A549 (cell line): ENCODE results near the gene CD69. TPM values are rescaled to one million over a fixed set of nuclear protein-coding genes. Genes with fewer than 3 reads are reported as not detected.

Experiments
- ATAC-seq, 2 experiments: fragments of 200-7000 bp in 1 of 2; fragments of >200 bp in 1 of 2; cut with Nextera tagmentation in 1 of 2; cut with Tn5 transposase in 1 of 2; 3 replicates each; pipeline versions ENCODE4 v1.8.0 to v1.9.1; 2018 to 2020; ENCODE audit warnings: mild to moderate bottlenecking in 1 of 2, moderate library complexity in 1 of 2
- CTCF ChIA-PET: fragments of 300-600 bp; sonication (Branson Sonifier 250); formaldehyde crosslinking; extraction: SDS; loops from one replicate; lab custom pipeline; 2021; ENCODE audit warnings: antibody characterized with exemption, inconsistent platforms; lab: Yijun Ruan, JAX
- POLR2A ChIA-PET: fragments of 350-600 bp; formaldehyde crosslinking; extraction: SDS; loops from one replicate; lab custom pipeline; 2021; ENCODE audit warnings: antibody characterized with exemption, inconsistent platforms; lab: Yijun Ruan, JAX
- DNase-seq, 2 experiments: peaks; one replicate each; pipeline versions ENCODE4 v3.0.0 to v3.0.0-alpha.2; 2011 to 2016; ENCODE audit warnings: low read depth in 1 of 2, low spot score in 1 of 2
- FAIRE-seq: peaks from 2 replicates; lab custom pipeline; 2011; peaks lifted over from hg19 to GRCh38; lab: Jason Lieb, UNC
- H3K27ac ChIP-seq, 2 experiments: fragments of >200 bp; sonication (Bioruptor Twin); formaldehyde crosslinking; 3 replicates each; pipeline ENCODE4 v1.5.1; 2016 to 2017
- H3K4me1 ChIP-seq: fragments of >200 bp; sonication (Bioruptor Twin); formaldehyde crosslinking; 3 replicates; pipeline ENCODE4 v1.6.1; 2016
- H3K4me2 ChIP-seq: fragments of >200 bp; sonication (Bioruptor Twin); formaldehyde crosslinking; 3 replicates; pipeline ENCODE4 v1.6.1; 2016
- H3K4me3 ChIP-seq: fragments of >200 bp; sonication (Bioruptor Twin); formaldehyde crosslinking; 3 replicates; pipeline ENCODE4 v1.5.1; 2016
- H3K9me3 ChIP-seq: fragments of >200 bp; sonication (Bioruptor Twin); formaldehyde crosslinking; 3 replicates; pipeline ENCODE4 v1.6.1; 2016
- BCL3 ChIP-seq: fragments of >200 bp; sonication (Bioruptor Twin); formaldehyde crosslinking; IDR thresholded peaks from 3 replicates; pipeline ENCODE4 v1.6.1; 2016
- BHLHE40 ChIP-seq: IDR thresholded peaks from 2 replicates; pipeline ENCODE4 v1.6.1; 2012; ENCODE audit warnings: low read depth, low read length, inconsistent platforms
- CBX8 ChIP-seq: fragments of 200-600 bp; sonication (generic); IDR thresholded peaks from 2 replicates; pipeline ENCODE4 v1.6.1; 2016
- CHD2 ChIP-seq: fragments of 150-350 bp; IDR thresholded peaks from 2 replicates; pipeline ENCODE4 v1.6.1; 2014; ENCODE audit warnings: low read length; ENCODE audit not compliant: partially characterized antibody
- EHF ChIP-seq: fragments of 250-450 bp; sonication (Bioruptor Pico); IDR thresholded peaks from 2 replicates; pipeline ENCODE4 v1.5.0; 2020; ENCODE audit warnings: mild to moderate bottlenecking
- ELK1 ChIP-seq: fragments of 150-350 bp; IDR thresholded peaks from 2 replicates; pipeline ENCODE4 v1.6.1; 2014; ENCODE audit warnings: low read depth, mild to moderate bottlenecking, low read length
- EP300 ChIP-seq, 2 experiments: fragments of >200 bp; sonication (Bioruptor Twin); formaldehyde crosslinking; IDR thresholded peaks; 2 replicates in 1 of 2; 3 replicates in 1 of 2; pipeline ENCODE4 v1.6.1; 2016 to 2017
- FOSB ChIP-seq: fragments of 250-450 bp; sonication (Bioruptor Pico); IDR thresholded peaks from 2 replicates; pipeline ENCODE4 v1.5.0; 2020; ENCODE audit warnings: mild to moderate bottlenecking, moderate library complexity
- FOSL2 ChIP-seq, 2 experiments: fragments of 450-650 bp in 1 of 2; fragments of >200 bp in 1 of 2; sonication (Bioruptor Twin) in 1 of 2; formaldehyde crosslinking; IDR thresholded peaks; 2 replicates each; pipeline versions ENCODE4 v1.5.0 to v1.6.1; 2016 to 2020; ENCODE audit warnings: mild to moderate bottlenecking in 1 of 2, moderate library complexity in 1 of 2
- FOXS1 ChIP-seq: fragments of 250-450 bp; sonication (Bioruptor Pico); IDR thresholded peaks from 2 replicates; pipeline ENCODE4 v1.5.0; 2020; ENCODE audit warnings: mild to moderate bottlenecking, moderate library complexity
- GATA3 ChIP-seq: IDR thresholded peaks from 2 replicates; pipeline ENCODE4 v1.6.1; 2012; ENCODE audit warnings: borderline replicate concordance
- HEYL ChIP-seq: fragments of 250-450 bp; sonication (Bioruptor Pico); IDR thresholded peaks from 2 replicates; pipeline ENCODE4 v1.8.0; 2021; ENCODE audit warnings: mild to moderate bottlenecking, moderate library complexity
- HOXB13 ChIP-seq: fragments of 250-450 bp; sonication (Bioruptor Pico); IDR thresholded peaks from 2 replicates; pipeline ENCODE4 v1.5.0; 2020; ENCODE audit warnings: low read depth, mild to moderate bottlenecking, moderate library complexity
- JUN ChIP-seq, 2 experiments: fragments of >200 bp; sonication (Bioruptor Twin); formaldehyde crosslinking; IDR thresholded peaks; 2 replicates in 1 of 2; 3 replicates in 1 of 2; pipeline ENCODE4 v1.6.1; 2016 to 2017
- JUNB ChIP-seq: fragments of >200 bp; sonication (Bioruptor Twin); formaldehyde crosslinking; IDR thresholded peaks from 2 replicates; pipeline ENCODE4 v1.6.1; 2016
- KDM5A ChIP-seq: fragments of 200-600 bp; sonication (generic); IDR thresholded peaks from 2 replicates; pipeline ENCODE4 v1.6.1; 2016; ENCODE audit warnings: antibody characterized with exemption, mild to moderate bottlenecking
- MAZ ChIP-seq: fragments of 150-350 bp; IDR thresholded peaks from 2 replicates; pipeline ENCODE4 v1.6.1; 2014; ENCODE audit warnings: antibody characterized with exemption, low read depth, low read length, borderline replicate concordance
- MYC ChIP-seq: IDR thresholded peaks from 2 replicates; pipeline ENCODE4 v1.6.1; 2012; ENCODE audit warnings: mild to moderate bottlenecking, inconsistent platforms, low read length, improper control_type of control experiment, borderline replicate concordance
- NPAS2 ChIP-seq: fragments of 250-450 bp; sonication (Bioruptor Pico); IDR thresholded peaks from 2 replicates; pipeline ENCODE4 v1.8.0; 2022; ENCODE audit warnings: mild to moderate bottlenecking, moderate library complexity, borderline replicate concordance
- POLR2A ChIP-seq: IDR thresholded peaks from 2 replicates; pipeline ENCODE4 v1.6.1; 2012; ENCODE audit warnings: mild to moderate bottlenecking, low read length
- POLR2AphosphoS2 ChIP-seq: conservative IDR thresholded peaks from 2 replicates; pipeline ENCODE4 v1.6.1; 2012; ENCODE audit warnings: low read length, improper control_type of control experiment, inconsistent platforms
- RCOR1 ChIP-seq: fragments of 150-350 bp; IDR thresholded peaks from 2 replicates; pipeline ENCODE4 v1.6.1; 2014; ENCODE audit warnings: antibody characterized with exemption, low read length, low read depth
- RFX5 ChIP-seq: fragments of 450-650 bp; IDR thresholded peaks from 2 replicates; pipeline ENCODE4 v1.7.1; 2014; ENCODE audit warnings: antibody characterized with exemption, mild to moderate bottlenecking, moderate library complexity
- RNF2 ChIP-seq: fragments of 200-600 bp; sonication (generic); IDR thresholded peaks from 2 replicates; pipeline ENCODE4 v1.6.1; 2016; ENCODE audit warnings: low read depth, mild to moderate bottlenecking, antibody characterized with exemption, moderate library complexity, borderline replicate concordance
- SMC3 ChIP-seq: fragments of >200 bp; sonication (Bioruptor Twin); formaldehyde crosslinking; IDR thresholded peaks from 3 replicates; pipeline ENCODE4 v1.6.1; 2018; ENCODE audit warnings: inconsistent platforms
- USF2 ChIP-seq: fragments of 450-650 bp; IDR thresholded peaks from 2 replicates; pipeline ENCODE4 v1.6.1; 2014; ENCODE audit warnings: antibody characterized with exemption
- ZC3H11A ChIP-seq: fragments of 450-650 bp; IDR thresholded peaks from 2 replicates; pipeline ENCODE4 v1.6.1; 2014; ENCODE audit warnings: antibody characterized with exemption, mild to moderate bottlenecking
- ZNF302 ChIP-seq: fragments of 250-450 bp; sonication (Bioruptor Pico); IDR thresholded peaks from 2 replicates; pipeline ENCODE4 v1.9.0; 2021; ENCODE audit warnings: inconsistent platforms, mild to moderate bottlenecking, moderate library complexity
- WGBS: methylation state at CpG from one replicate; pipeline ENCODE4 v1.1.6; 2017; ENCODE audit errors: missing lambda C conversion rate; 5-methylcytosine and 5-hydroxymethylcytosine counted together
- polyA minus RNA-seq: library from RNA; depleted of rRNA, polyadenylated mRNA; stranded (reverse); fragments of >200 nt; gene quantifications from 2 replicates; pipeline ENCODE4 v1.2.3, GENCODE V29; 2011; rRNA and poly(A)+ RNA removed
- polyA plus RNA-seq, 4 experiments: library from polyadenylated mRNA; depleted of rRNA in 3 of 4; stranded (reverse); fragments of >200 nt; fragmentation: RNase III in 1 of 4; extraction: RNeasy Plus Mini Kit Qiagen cat#74134 plus additional on column Dnase treatment in 1 of 4; gene quantifications; 2 replicates in 3 of 4; 3 replicates in 1 of 4; pipeline ENCODE4 v1.2.3, GENCODE V29; 2011 to 2017

Gene CD69
- polyA plus RNA-seq (2011; rRNA removed) (not detected in 2 replicates), polyA plus RNA-seq (2017; fragmentation: RNase III; extraction: RNeasy Plus Mini Kit Qiagen cat#74134 plus additional on column Dnase treatment) (not detected in 3 replicates), polyA minus RNA-seq (not detected in 2 replicates)
- not detected in 2 replicates for polyA plus RNA-seq (2012; cell fraction: cytosol; rRNA removed)
- polyA plus RNA-seq (2012; cell fraction: nucleus; rRNA removed): not detected in 2 replicates

GRCh38 chr12:9760699-9761418, at the start of gene CD69:
Gene CD69, minus strand, starts transcription at chr12:9760901. Its CDS starts 81 bp downstream, at chr12:9760820.
- Histone ChIP-seq H3K9me3 (no peaks in the 10 kb centered on the region), H3K4me1 (no peaks in the 10 kb centered on the region), H3K27ac (no peak within 1 kb of the TSS), H3K4me2 (no peak within 1 kb of the TSS), H3K4me3 (no peak within 1 kb of the TSS)
- no peak for DNase-seq
- ChIA-PET POLR2A (no interaction called here), CTCF (interaction anchor here (0.6 to 4.1 kb wide), 3 partner anchors 10 to 1774 kb away, joined by 3 to 41 read pairs (median 3); no protein-coding TSS in a partner anchor)
- no peak for ATAC-seq
- 55% methylated on average over 6 of the region's 6 CpGs for WGBS
- TF ChIP-seq CBX8 (no peak), JUNB (no peak), MYC (no peak), FOSL2 (IDR thresholded peaks at IDR 0.05) (no peak), FOSL2 (CRISPR knock-in tag; IDR thresholded peaks at IDR 0.05) (no peak), BCL3 (no peak), ZNF302 (CRISPR knock-in tag) (no peak), FOXS1 (CRISPR knock-in tag) (no peak), KDM5A (no peak), HOXB13 (CRISPR knock-in tag) (no peak), JUN (IDR thresholded peaks at IDR 0.05) (no peak)
- no peak for FAIRE-seq

- TF ChIP-seq POLR2A (no peak), USF2 (no peak), FOSB (CRISPR knock-in tag) (no peak)
- Histone ChIP-seq H3K4me3 (no peak overlapping the region), H3K9me3 (no peaks in the 10 kb centered on the region), H3K27ac (no peak overlapping the region), H3K4me1 (0 out of 3 replicates have a peak, but pooled peaks cover 3% of the 10 kb centered on the region), H3K4me2 (no peak overlapping the region)
- no peak for ATAC-seq
- DNase-seq: no peak
- POLR2A ChIA-PET: no interaction called here
- CTCF ChIA-PET: interaction anchor here (0.9 kb wide), 1 partner anchor 8 kb away, joined by 4 read pairs; no protein-coding TSS in a partner anchor
- no peak for FAIRE-seq
These were observed 49.2 kb upstream of the CD69 start for GRCh38 chr12:9809866-9810265.

- FAIRE-seq: no peak
- CTCF ChIA-PET: interaction anchor here (0.9 kb wide), 1 partner anchor 8 kb away, joined by 4 read pairs; no protein-coding TSS in a partner anchor
- 0 out of 3 replicates have a peak, but pooled peaks cover 3% of the 10 kb centered on the region for H3K4me1 ChIP-seq
These were observed 48.6 kb upstream of the CD69 start for GRCh38 chr12:9809338-9809737.

More at GRCh38 chr12:9809338-9809737, 48.6 kb upstream of the CD69 start:
- no peak overlapping the region for H3K4me3 ChIP-seq
- ATAC-seq (no peak), DNase-seq (no peak)
- no peak overlapping the region for H3K27ac ChIP-seq
- POLR2A ChIA-PET: no interaction called here
- no peaks in the 10 kb centered on the region for H3K9me3 ChIP-seq
- H3K4me2 ChIP-seq: no peak overlapping the region
- WGBS: 54% methylated on average over 4 of the region's 4 CpGs
- TF ChIP-seq EHF: no peak
- no peak for TF ChIP-seq RNF2
- no peak for TF ChIP-seq EP300 (IDR thresholded peaks at IDR 0.05)
- no peak for TF ChIP-seq POLR2AphosphoS2
- no peak for TF ChIP-seq HOXB13 (CRISPR knock-in tag)
- TF ChIP-seq MAZ: no peak
- no peak for TF ChIP-seq NPAS2 (CRISPR knock-in tag)
- no peak for TF ChIP-seq RFX5
- no peak for TF ChIP-seq ZC3H11A
- TF ChIP-seq ELK1: no peak
- TF ChIP-seq FOXS1 (CRISPR knock-in tag): no peak
- no peak for TF ChIP-seq JUN (IDR thresholded peaks at IDR 0.05)
- TF ChIP-seq HEYL (CRISPR knock-in tag): no peak
- no peak for TF ChIP-seq ZNF302 (CRISPR knock-in tag)
- no peak for TF ChIP-seq SMC3
- TF ChIP-seq CHD2: no peak
- no peak for TF ChIP-seq MYC
- no peak for TF ChIP-seq RCOR1
- TF ChIP-seq GATA3: no peak
- no peak for TF ChIP-seq BHLHE40
